Fibroblast of gingiva (primary cell): ENCODE results near the gene NBEA.
"Not testable (repeated sequence)": the region's sequence is repeated elsewhere in the genome, so short reads cannot be mapped to it uniquely, and the experiment has no call there.

Source experiments
- DNase-seq: peaks from one replicate; pipeline ENCODE4 v3.0.0-alpha.2; 2011; ENCODE audit warnings: low read depth

Gene NBEA

GRCh38 chr13:35388441-35389355 lies 446.6 kb downstream of the NBEA start:
- peak; percentile 66 for DNase-seq

- DNase-seq = no peak
These were observed 447.5 kb downstream of the NBEA start for GRCh38 chr13:35389535-35389934.

- no peak for DNase-seq
These were observed 450.7 kb downstream of the NBEA start for GRCh38 chr13:35392768-35393167.

- no peak for DNase-seq
These were observed 451.8 kb downstream of the NBEA start for GRCh38 chr13:35393886-35394285.

- DNase-seq = not testable (repeated sequence)
These were observed 466.2 kb downstream of the NBEA start for GRCh38 chr13:35408285-35408684.

GRCh38 chr13:35411059-35411744 lies 469.1 kb downstream of the NBEA start:
- no peak for DNase-seq

GRCh38 chr13:35448465-35448864 lies 506.4 kb downstream of the NBEA start:
- DNase-seq = no peak

GRCh38 chr13:35449821-35450220 lies 507.8 kb downstream of the NBEA start:
- DNase-seq = no peak

GRCh38 chr13:35455022-35455421 lies 513.0 kb downstream of the NBEA start:
- DNase-seq = no peak

- no peak for DNase-seq
These were observed 515.2 kb downstream of the NBEA start for GRCh38 chr13:35457258-35457657.

GRCh38 chr13:35460061-35460460 lies 518.0 kb downstream of the NBEA start:
- no peak for DNase-seq

- no peak for DNase-seq
These were observed 523.3 kb downstream of the NBEA start for GRCh38 chr13:35465371-35465770.

- peak; percentile 21 for DNase-seq
These were observed 526.1 kb downstream of the NBEA start for GRCh38 chr13:35468195-35468594.

GRCh38 chr13:35469806-35470525 lies 527.9 kb downstream of the NBEA start:
- DNase-seq = peak; percentile 20

GRCh38 chr13:35470671-35471661 lies 528.9 kb downstream of the NBEA start:
- DNase-seq = peak; percentile 71

GRCh38 chr13:35471706-35472322 lies 529.7 kb downstream of the NBEA start:
- peak; percentile 57 for DNase-seq

GRCh38 chr13:35472323-35472881 lies 530.3 kb downstream of the NBEA start:
- DNase-seq = peak; percentile 54

- DNase-seq = no peak
These were observed 531.2 kb downstream of the NBEA start for GRCh38 chr13:35473206-35473775.

GRCh38 chr13:35473802-35474201 lies 531.7 kb downstream of the NBEA start:
- DNase-seq = no peak
